HepG2 (cell line): ENCODE data around the gene RPS8. TPM values are rescaled to one million over a fixed set of nuclear protein-coding genes. Genes with fewer than 3 reads are reported as not detected.

ENCODE experiments used
- DMAP1 ChIP-seq: IDR thresholded peaks from 2 replicates; pipeline ENCODE4 v1.6.1; 2016
- GLMP ChIP-seq: sonication (generic); formaldehyde crosslinking; IDR thresholded peaks from 2 replicates; pipeline ENCODE4 v1.9.0; 2021; ENCODE audit warnings: missing genetic modification reagents, mild to moderate bottlenecking, borderline replicate concordance
- KIAA2018 ChIP-seq: sonication (generic); formaldehyde crosslinking; IDR thresholded peaks from 2 replicates; pipeline ENCODE4 v1.5.0; 2020; ENCODE audit warnings: mild to moderate bottlenecking, missing genetic modification reagents, borderline replicate concordance
- SALL2 ChIP-seq: sonication (generic); formaldehyde crosslinking; IDR thresholded peaks from 2 replicates; pipeline ENCODE4 v1.8.1; 2023; ENCODE audit warnings: mild to moderate bottlenecking, missing genetic modification reagents, inconsistent platforms
- SP2 ChIP-seq: sonication (generic); formaldehyde crosslinking; IDR thresholded peaks from 2 replicates; pipeline ENCODE4 v1.5.1; 2020; ENCODE audit warnings: mild to moderate bottlenecking, missing genetic modification reagents
- THAP9 ChIP-seq: sonication (generic); formaldehyde crosslinking; IDR thresholded peaks from 2 replicates; pipeline ENCODE4; 2020; ENCODE audit warnings: missing genetic modification reagents, mild to moderate bottlenecking, borderline replicate concordance
- ZNF557 ChIP-seq: sonication (generic); formaldehyde crosslinking; IDR thresholded peaks from 2 replicates; pipeline ENCODE4 v1.4.0; 2020; ENCODE audit warnings: missing genetic modification reagents
- polyA plus RNA-seq, 8 experiments: library from polyadenylated mRNA; depleted of rRNA in 3 of 8; stranded (reverse) in 7 of 8; unstranded in 1 of 8; fragments of >200 nt; fragmentation: Illumina TruSeq in 4 of 8; extraction: Trizol in 4 of 8; gene quantifications; 2 replicates each; pipeline versions ENCODE4 v1.2.1 to v1.2.3, GENCODE V29; 2011 to 2016; ENCODE audit warnings: low read depth in 4 of 8, missing spikeins in 1 of 8, mixed read lengths in 1 of 8; ENCODE audit not compliant: insufficient read depth in 1 of 8
- total RNA-seq, 5 experiments: library from RNA; depleted of rRNA; stranded (reverse); fragments of >200 nt; fragmentation: Illumina TruSeq; extraction: Trizol; gene quantifications; 2 replicates each; pipeline ENCODE4 v1.2.3, GENCODE V29; 2016; ENCODE audit warnings: low read depth in 1 of 5
- TF ChIP-seq, protein P1 (sequence below), 2 experiments: IDR thresholded peaks; 2 replicates each; pipeline ENCODE4 v1.6.1; 2011 to 2012; ENCODE audit warnings: low read length in 2 of 2, borderline replicate concordance in 1 of 2, low read depth in 1 of 2, mild to moderate bottlenecking in 1 of 2, moderate library complexity in 1 of 2
- TF ChIP-seq, protein P2 (sequence below): sonication (generic); formaldehyde crosslinking; IDR thresholded peaks from 2 replicates; pipeline ENCODE4 v1.4.0; 2020; ENCODE audit warnings: missing genetic modification reagents, borderline replicate concordance

RPS8 gene
- total and polyA plus RNA-seq, 2 of the 13 experiments (the other 11 are each of a cell fraction or from before 2014, with no cell fraction given), result 2,628 to 2,822 TPM

DNA sequence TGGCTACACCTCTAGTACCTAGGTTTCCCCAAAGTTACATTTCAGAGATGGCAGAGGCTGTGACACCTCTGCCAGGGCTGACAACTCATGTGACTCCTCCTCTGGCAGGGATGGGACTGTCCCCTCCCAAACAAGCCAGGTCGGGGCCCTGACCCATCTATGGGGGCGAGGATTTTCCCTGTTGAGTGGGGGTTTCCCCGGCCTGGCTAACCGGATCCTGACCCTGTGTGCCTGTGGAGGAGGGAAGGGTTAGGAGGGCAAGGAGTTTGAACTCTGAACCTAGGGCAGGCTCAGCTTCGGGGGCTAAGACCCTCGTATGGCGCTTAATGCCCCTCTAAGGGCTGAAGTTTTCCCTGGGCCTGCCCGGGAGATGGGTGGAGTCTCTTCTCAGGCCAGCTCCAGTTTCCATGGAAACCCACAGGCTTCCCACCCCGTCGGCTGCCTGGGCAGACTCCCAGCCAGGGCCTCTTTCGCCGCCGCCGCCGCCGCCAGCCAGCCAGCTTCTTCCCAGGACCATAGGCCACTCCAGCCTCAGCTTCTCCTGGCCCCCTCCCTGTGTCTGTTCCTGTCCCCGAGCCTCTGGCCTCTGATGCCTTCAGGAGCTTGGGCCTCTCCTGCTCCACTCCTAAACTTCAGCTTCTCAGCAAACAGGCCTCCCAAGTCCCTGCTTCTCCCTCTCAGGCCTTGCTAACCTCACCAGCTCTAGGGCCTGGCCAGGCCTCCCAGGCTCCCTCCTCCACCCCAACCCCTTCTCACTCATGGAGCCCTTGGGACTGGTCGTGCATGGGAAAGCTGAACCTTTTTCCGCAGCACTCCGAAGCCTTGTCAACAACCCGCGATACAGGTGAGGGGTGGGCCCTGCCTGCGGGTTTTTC is 33.0 kb downstream of the RPS8 start, which contains the start of gene BTBD19 (continued):
- TF ChIP-seq KIAA2018 (CRISPR knock-in tag) (no peak), ZNF557 (no peak), THAP9 (CRISPR knock-in tag) (peak; percentile 98), GLMP (CRISPR knock-in tag) (no peak), SP2 (no peak), SALL2 (CRISPR knock-in tag) (0 out of 2 replicates have a peak, but pooled peaks have one; percentile 8), DMAP1 (CRISPR knock-in tag) (0 out of 2 replicates have a peak, but pooled peaks have one; percentile 4)
- TF ChIP-seq, protein P1, sequence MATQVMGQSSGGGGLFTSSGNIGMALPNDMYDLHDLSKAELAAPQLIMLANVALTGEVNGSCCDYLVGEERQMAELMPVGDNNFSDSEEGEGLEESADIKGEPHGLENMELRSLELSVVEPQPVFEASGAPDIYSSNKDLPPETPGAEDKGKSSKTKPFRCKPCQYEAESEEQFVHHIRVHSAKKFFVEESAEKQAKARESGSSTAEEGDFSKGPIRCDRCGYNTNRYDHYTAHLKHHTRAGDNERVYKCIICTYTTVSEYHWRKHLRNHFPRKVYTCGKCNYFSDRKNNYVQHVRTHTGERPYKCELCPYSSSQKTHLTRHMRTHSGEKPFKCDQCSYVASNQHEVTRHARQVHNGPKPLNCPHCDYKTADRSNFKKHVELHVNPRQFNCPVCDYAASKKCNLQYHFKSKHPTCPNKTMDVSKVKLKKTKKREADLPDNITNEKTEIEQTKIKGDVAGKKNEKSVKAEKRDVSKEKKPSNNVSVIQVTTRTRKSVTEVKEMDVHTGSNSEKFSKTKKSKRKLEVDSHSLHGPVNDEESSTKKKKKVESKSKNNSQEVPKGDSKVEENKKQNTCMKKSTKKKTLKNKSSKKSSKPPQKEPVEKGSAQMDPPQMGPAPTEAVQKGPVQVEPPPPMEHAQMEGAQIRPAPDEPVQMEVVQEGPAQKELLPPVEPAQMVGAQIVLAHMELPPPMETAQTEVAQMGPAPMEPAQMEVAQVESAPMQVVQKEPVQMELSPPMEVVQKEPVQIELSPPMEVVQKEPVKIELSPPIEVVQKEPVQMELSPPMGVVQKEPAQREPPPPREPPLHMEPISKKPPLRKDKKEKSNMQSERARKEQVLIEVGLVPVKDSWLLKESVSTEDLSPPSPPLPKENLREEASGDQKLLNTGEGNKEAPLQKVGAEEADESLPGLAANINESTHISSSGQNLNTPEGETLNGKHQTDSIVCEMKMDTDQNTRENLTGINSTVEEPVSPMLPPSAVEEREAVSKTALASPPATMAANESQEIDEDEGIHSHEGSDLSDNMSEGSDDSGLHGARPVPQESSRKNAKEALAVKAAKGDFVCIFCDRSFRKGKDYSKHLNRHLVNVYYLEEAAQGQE (IDR thresholded peaks at IDR 0.05; ENCODE audit: borderline replicate concordance in 1 of 2, low read depth in 1 of 2, low read length in 2 of 2), result no peak
- TF ChIP-seq, protein P2, sequence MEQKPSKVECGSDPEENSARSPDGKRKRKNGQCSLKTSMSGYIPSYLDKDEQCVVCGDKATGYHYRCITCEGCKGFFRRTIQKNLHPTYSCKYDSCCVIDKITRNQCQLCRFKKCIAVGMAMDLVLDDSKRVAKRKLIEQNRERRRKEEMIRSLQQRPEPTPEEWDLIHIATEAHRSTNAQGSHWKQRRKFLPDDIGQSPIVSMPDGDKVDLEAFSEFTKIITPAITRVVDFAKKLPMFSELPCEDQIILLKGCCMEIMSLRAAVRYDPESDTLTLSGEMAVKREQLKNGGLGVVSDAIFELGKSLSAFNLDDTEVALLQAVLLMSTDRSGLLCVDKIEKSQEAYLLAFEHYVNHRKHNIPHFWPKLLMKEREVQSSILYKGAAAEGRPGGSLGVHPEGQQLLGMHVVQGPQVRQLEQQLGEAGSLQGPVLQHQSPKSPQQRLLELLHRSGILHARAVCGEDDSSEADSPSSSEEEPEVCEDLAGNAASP, result 0 out of 2 replicates have a peak, but pooled peaks have one; percentile 46
